Measurements from ENCODE around the gene TMEM263. TPM values are rescaled to one million over a fixed set of nuclear protein-coding genes. Genes with fewer than 3 reads are reported as not detected.

TMEM263 gene
- total and polyA plus RNA-seq, 9 of the 15 experiments (the other 6 are each of a cell fraction or from before 2014, with no cell fraction given), result 12.6 to 36.7 (median 24.4) TPM

DNA sequence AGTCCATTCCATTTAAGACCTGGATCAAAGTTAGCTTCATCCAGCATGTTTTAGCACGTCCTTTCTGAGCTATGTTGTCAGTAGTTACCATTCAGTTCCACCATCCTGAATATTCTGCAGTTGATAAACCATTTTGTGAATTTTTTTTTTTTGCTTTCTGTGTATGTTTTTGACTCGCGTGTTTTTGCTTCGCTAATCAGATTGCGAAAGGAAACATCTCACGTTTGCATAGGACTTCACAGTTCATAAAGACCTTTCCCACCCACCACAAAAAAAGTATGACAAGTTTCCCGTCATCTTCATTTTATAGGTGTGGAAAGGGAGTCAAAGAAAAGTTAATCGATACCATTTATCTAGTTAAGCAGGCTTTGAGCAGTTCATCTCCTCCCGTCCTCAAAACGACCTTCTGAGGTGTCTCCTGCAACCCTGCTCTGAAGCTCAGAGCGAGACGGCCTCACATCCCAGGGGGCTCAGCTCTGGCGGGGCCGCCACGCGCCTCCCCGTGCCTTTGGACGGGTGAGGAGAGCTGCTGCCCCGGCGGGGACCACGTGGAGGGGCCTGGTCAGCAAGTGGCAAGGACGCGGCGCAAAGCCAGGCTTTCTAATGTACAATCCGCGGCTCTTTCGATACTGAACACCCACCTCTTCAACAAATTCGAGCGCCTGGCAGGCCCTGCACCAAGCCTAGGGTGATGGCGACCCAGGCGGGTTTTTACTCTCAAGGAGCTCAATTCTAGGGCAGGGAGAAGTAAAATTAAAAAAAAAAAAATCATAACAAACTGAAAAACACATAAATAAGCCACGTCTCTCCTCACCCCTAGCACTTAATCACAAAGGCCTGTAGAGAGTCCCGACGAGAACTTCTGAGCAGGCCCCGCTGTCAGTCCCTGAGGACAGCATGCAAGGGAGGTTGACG is 988 bp upstream of the TMEM263 start (continued):
- TF ChIP-seq, protein P1, sequence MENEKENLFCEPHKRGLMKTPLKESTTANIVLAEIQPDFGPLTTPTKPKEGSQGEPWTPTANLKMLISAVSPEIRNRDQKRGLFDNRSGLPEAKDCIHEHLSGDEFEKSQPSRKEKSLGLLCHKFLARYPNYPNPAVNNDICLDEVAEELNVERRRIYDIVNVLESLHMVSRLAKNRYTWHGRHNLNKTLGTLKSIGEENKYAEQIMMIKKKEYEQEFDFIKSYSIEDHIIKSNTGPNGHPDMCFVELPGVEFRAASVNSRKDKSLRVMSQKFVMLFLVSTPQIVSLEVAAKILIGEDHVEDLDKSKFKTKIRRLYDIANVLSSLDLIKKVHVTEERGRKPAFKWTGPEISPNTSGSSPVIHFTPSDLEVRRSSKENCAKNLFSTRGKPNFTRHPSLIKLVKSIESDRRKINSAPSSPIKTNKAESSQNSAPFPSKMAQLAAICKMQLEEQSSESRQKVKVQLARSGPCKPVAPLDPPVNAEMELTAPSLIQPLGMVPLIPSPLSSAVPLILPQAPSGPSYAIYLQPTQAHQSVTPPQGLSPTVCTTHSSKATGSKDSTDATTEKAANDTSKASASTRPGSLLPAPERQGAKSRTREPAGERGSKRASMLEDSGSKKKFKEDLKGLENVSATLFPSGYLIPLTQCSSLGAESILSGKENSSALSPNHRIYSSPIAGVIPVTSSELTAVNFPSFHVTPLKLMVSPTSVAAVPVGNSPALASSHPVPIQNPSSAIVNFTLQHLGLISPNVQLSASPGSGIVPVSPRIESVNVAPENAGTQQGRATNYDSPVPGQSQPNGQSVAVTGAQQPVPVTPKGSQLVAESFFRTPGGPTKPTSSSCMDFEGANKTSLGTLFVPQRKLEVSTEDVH (IDR thresholded peaks at IDR 0.05; ENCODE audit: low read depth, partially characterized antibody), result no peak
- TF ChIP-seq HEY1 (CRISPR knock-in tag; IDR thresholded peaks at IDR 0.05; ENCODE audit: borderline replicate concordance) (no peak), ARID2 (IDR thresholded peaks at IDR 0.05) (no peak), ZC3H8 (IDR thresholded peaks at IDR 0.05) (0 out of 2 replicates have a peak, but pooled peaks have one; percentile 23), ZNF23 (CRISPR knock-in tag; IDR thresholded peaks at IDR 0.05) (no peak), RBM34 (IDR thresholded peaks at IDR 0.05; ENCODE audit: borderline replicate concordance, insufficient read depth, low read length) (no peak), BCL6 (CRISPR knock-in tag; IDR thresholded peaks at IDR 0.05) (no peak), CBX8 (IDR thresholded peaks at IDR 0.05; ENCODE audit: borderline replicate concordance, extremely low read depth, low read depth, low read length, poor library complexity, severe bottlenecking) (no peak), FOS (IDR thresholded peaks at IDR 0.05; ENCODE audit: extremely low read depth, insufficient read length) (no peak), ELF1 (tag; IDR thresholded peaks at IDR 0.05) (no peak), NELFE (IDR thresholded peaks at IDR 0.05; ENCODE audit: insufficient read depth, insufficient read length) (no peak), ESRRB (CRISPR knock-in tag; IDR thresholded peaks at IDR 0.05; ENCODE audit: borderline replicate concordance) (no peak), MYBL2 (IDR thresholded peaks at IDR 0.05; ENCODE audit: low read depth) (no peak), MYBL2 (CRISPR knock-in tag; IDR thresholded peaks at IDR 0.05; ENCODE audit: borderline replicate concordance) (no peak), RFX5 (IDR thresholded peaks at IDR 0.05; ENCODE audit: low read depth, low read length) (no peak), TBL1XR1 (IDR thresholded peaks at IDR 0.05; ENCODE audit: low read length in 2 of 2) (no peak), BRF1 (IDR thresholded peaks at IDR 0.05; ENCODE audit: borderline replicate concordance, extremely low read depth, insufficient read length) (no peak), NFATC3 (IDR thresholded peaks at IDR 0.05) (no peak), ETS2 (tag; IDR thresholded peaks at IDR 0.05; ENCODE audit: borderline replicate concordance, poor library complexity, severe bottlenecking) (no peak), ZKSCAN3 (CRISPR knock-in tag; IDR thresholded peaks at IDR 0.05) (no peak), NFXL1 (CRISPR knock-in tag; IDR thresholded peaks at IDR 0.05) (no peak)
- TF ChIP-seq, protein P2, sequence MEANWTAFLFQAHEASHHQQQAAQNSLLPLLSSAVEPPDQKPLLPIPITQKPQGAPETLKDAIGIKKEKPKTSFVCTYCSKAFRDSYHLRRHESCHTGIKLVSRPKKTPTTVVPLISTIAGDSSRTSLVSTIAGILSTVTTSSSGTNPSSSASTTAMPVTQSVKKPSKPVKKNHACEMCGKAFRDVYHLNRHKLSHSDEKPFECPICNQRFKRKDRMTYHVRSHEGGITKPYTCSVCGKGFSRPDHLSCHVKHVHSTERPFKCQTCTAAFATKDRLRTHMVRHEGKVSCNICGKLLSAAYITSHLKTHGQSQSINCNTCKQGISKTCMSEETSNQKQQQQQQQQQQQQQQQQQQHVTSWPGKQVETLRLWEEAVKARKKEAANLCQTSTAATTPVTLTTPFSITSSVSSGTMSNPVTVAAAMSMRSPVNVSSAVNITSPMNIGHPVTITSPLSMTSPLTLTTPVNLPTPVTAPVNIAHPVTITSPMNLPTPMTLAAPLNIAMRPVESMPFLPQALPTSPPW (CRISPR knock-in tag; IDR thresholded peaks at IDR 0.05), result no peak
- TF ChIP-seq, protein P3, sequence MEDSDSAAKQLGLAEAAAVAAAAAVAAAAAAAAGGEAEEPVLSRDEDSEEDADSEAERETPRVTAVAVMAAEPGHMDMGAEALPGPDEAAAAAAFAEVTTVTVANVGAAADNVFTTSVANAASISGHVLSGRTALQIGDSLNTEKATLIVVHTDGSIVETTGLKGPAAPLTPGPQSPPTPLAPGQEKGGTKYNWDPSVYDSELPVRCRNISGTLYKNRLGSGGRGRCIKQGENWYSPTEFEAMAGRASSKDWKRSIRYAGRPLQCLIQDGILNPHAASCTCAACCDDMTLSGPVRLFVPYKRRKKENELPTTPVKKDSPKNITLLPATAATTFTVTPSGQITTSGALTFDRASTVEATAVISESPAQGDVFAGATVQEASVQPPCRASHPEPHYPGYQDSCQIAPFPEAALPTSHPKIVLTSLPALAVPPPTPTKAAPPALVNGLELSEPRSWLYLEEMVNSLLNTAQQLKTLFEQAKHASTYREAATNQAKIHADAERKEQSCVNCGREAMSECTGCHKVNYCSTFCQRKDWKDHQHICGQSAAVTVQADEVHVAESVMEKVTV (CRISPR knock-in tag; IDR thresholded peaks at IDR 0.05), result no peak
